HG03025 (cell line): ENCODE results near the gene IFNGR2.
"Not testable (repeated sequence)": the region's sequence is repeated elsewhere in the genome, so short reads cannot be mapped to it uniquely, and the experiment has no call there.

Experiments
- ATAC-seq: cut with Tn5 transposase; IDR thresholded peaks from one replicate; pipeline ENCODE4 v1.9.1; 2021; ENCODE audit warnings: mild to moderate bottlenecking, moderate library complexity; ENCODE audit not compliant: unreplicated experiment, low FRiP score

IFNGR2 gene, protein sequence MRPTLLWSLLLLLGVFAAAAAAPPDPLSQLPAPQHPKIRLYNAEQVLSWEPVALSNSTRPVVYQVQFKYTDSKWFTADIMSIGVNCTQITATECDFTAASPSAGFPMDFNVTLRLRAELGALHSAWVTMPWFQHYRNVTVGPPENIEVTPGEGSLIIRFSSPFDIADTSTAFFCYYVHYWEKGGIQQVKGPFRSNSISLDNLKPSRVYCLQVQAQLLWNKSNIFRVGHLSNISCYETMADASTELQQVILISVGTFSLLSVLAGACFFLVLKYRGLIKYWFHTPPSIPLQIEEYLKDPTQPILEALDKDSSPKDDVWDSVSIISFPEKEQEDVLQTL

DNA sequence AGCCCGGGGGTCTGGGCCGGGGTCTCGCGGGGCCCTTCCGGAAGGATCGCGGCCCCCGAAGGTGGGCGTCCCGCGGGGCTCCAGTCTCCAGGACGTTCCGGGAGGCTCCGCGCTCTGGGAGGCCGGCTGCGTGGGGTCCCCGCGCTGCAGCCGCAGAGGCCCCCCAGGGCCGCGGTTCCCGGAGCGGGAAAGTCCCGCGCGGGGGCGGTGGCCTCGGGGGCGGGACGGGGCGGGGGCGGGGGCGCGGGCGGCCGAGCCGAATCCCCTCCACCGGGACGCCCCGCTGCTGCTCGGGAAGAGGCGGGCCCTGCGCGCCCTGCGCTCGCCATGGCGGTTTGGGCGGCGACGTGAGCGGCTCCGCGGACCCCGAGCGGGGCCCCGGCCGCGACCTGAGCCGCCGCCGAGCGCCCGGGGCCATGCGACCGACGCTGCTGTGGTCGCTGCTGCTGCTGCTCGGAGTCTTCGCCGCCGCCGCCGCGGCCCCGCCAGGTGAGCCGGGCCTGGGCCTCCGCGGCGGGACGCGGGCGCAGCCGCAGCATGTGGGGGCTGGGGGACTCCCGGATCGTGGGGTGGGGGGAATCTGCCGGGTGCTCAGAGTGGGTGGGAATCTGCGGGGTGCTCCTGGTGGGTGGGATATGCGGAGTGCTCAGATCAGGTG is at the start of gene IFNGR2:
TSS of gene IFNGR2 (plus strand) at position 286 of the 658 bp plus-strand sequence. CDS start at position 417, 131 bp downstream.
- no peak for ATAC-seq

DNA sequence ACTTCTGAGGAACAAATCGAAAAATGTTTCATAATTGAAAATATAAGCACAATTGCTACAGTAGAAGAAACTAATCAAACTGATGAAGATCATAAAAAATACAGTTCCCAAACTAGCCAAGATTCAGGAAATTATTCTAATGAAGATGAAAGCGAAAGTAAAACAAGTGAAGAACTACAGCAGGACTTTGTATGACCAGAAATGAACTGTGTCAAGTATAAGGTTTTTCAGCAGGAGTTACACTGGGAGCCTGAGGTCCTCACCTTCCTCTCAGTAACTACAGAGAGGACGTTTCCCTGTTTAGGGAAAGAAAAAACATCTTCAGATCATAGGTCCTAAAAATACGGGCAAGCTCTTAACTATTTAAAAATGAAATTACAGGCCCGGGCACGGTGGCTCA is 47.9 kb upstream of the IFNGR2 start:
- ATAC-seq = no peak

DNA sequence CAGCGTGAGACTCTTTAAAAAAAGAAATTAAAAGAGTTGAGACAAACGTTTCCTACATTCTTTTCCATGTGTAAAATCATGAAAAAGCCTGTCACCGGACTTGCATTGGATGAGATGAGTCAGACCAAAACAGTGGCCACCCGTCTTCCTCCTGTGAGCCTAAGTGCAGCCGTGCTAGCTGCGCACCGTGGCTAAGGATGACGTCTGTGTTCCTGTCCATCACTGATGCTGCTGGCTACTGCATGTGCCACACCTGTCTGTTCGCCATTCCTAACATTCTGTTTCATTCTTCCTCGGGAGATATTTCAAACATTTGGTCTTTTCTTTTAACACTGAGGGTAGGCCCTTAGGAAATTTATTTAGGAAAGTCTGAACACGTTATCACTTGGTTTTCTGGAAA is 47.2 kb upstream of the IFNGR2 start:
- no peak for ATAC-seq

DNA sequence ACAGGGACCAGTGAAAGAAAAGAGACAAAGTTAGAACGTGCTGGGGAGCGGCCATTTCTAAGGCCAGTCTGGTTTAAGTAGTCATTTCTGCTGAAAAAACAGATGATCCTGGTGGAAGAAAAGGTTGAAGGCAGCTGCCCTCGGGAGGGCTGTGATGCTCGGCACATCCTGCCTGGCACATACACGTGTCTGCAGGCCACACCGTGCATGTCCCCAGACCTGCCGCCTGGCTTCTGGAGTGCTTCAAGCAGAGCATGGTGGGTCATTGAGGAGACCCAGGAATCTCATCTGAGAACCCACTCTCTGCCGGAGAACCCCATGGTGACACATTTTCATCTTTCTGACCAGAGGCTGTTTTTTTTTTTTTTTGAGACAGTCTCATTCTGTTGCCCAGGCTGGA is 46.0 kb upstream of the IFNGR2 start:
- no peak for ATAC-seq

DNA sequence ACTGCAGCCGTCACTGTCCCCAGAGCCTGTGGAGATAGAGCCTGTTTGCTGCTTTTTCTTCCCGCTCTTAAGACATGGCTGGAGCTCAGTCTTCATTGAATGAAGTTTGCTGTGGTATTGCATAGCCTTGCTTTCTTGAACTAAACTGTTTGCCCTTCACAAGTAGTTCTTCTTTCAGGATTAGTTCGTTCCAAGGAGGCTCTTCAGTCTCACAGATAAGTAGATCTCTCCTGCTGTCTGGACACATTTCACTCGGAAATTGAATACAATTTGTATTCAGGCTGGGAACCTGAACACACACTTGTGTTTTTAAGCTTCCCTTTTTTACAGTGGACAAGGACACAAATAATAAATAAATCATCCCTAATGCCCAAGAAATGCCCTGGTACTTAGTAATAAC is 43.8 kb upstream of the IFNGR2 start:
- ATAC-seq = no peak

DNA sequence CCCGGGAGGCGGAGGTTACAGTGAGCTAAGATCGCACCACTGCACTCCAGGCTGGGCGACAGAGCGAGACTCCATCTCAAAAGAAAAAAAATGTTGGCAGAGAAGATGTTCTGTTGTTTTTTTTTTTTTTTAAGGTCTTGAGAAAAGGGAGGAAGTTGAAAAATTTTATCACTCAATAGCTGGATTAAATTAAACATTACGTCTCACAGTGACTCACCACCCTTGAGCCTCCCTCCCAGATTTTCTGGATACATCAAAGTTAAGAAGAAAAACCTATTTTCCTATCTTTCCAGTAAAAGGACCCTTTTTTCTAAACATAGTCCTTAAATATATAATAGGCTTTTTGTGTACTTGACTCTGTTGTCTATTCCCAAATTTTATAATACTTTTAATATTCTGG is 42.9 kb upstream of the IFNGR2 start:
- no peak for ATAC-seq

DNA sequence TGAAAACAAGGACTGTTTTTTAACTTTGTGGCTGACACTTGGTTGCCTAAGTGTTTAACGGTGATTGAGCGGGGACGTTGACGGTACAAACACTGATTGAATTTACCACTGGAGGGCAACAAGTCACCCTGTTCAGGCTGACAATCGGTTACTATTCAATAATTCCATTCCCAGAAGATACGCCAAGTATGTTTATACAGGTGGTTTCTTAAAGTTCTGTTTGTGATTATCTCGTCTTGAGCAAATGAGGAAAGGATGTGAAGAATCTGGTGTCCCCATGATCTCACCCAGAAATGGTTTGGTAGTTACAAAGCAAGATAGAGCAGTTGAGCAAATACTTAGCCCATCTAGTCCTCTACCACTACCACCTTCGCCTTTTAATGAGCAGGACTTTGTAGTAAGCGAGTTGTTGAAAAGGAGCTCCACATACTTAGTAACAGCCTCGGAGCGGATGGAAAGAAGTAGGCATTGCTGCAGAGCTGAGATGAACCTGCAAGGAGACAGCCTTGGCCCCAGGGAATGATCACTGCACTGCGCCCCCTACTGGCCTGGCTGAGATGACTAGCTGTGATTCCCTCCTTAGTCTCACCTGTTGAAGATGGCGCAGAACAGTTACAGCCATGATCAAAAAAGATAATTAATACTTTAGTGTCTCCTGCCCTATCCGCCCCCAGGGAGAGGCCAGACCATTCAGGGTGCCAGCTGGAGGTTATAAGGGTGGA is 42.2 kb upstream of the IFNGR2 start:
- ATAC-seq = peak; percentile 68

DNA sequence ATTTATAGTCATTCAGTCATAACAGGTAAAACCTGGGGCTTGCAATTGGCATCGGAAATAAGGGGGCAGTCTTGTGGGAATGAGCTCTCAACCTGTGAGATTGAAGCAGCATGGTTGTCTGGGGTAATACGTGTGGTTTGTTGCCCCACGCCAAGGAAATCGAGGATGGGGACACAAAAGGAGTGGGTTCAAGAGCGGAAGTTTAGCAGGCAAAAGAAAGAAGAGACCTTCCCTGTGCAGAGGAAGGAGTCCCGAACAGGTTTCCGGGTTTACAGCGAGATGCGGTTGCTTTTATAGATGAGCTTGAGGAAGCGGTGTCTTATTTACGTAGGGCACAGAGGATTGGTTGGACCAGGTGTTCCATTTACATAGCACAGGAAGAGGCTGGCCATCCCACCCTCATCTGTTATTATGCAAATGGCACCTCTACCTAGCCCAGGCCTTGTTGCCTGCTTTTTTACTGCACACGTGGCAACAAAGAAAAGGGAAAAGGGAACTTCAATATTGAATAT is 41.1 kb upstream of the IFNGR2 start:
- ATAC-seq = no peak

DNA sequence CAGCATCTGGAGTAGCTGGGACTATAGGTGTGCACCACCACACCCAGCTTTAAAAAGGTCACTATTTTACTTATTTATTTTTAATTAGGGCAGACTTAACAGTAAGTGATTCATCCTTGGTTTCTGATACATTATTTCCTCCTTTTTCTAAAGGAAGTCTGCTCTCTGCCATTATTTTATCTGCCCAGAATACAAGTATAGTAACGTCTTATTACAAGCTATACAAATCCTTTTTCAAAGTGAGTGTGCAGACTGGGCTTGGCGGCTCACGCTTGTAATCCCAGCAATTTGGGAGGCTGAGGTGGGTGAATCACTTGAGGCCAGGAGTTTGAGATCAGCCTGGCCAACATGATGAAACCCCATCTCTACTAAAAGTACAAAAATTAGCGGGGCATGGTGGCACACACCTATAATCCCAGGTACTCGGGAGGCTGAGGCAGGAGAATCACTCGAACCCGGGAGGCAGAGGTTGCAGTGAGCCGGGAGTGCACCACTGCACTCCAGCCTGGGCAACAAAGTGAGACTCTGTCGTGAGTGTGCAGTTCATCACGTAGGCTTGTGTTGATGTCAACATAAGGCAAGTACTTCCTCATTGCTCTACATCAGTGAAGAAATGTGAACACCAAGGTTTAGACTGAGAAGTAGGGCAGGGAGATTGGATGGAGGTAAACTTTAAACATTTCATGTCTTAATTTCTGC is 39.2 kb upstream of the IFNGR2 start:
- not testable (repeated sequence) for ATAC-seq

DNA sequence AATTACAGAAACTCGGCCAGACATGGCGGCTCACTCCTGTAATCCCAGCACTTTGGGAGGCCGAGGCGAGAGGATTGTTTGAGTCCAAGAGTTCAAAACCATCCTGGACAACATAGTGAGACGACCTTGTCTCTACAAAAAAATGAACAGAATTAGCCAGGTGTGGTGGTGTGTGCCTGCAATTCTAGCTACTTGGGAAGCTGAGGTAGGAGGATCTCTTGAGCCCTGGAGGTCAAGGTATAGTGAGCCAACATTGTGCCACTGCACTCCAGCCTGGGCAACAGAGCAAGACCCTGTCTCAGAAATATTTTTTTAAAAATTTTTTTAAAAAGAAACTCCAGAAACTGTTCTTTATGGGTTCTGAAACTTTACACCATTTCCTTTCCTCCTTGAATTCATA is 38.4 kb upstream of the IFNGR2 start:
- no peak for ATAC-seq

DNA sequence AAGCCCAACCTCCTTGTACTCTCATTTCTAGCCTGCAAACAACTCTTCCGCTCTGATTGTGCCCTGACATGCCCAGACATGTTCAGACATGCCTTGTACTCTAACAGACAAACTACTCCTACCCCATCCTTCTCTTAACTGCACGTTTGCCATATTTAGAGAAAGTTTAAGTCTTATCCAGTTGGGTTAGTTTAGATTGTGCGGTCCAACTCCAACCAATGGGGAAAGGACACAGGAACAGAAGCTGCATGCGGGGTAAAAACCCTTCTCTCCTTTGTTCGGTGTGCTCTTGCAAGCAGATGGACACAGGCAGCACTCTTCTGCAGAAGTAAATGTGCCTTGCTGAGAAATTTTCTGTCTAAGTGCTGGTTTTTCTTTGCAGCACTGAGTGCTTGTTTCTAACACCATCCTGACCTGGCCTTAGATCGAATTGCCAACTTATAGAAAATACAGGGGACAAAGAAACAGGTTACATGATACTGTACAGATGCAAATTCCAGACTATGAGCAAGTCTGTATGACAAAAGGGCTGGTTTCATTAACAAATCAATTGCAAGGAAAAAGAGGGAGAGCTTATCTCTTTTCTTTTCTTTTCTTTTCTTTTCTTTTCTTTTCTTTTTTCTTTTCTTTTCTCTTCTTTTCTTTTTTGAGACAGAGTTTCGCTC is 35.8 kb upstream of the IFNGR2 start:
- ATAC-seq = no peak

DNA sequence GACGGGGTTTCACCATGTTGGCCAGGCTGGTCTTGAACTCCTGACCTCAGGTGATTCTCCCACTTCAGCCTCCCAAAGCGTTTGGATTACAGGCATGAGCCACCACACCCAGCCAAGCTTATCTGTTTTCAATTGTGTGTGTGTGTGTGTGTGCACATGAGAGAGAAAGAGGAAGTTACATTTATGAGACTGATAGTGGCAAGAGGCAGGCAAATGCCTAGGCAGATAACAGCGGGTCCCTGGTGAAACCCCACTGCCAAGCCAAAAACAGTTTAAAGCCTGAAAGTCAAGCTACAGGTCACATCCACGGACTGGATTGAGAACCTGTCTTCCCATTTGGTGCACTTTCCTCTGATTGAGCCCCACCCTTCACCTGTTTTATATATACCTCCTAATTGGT is 35.1 kb upstream of the IFNGR2 start:
- no peak for ATAC-seq

DNA sequence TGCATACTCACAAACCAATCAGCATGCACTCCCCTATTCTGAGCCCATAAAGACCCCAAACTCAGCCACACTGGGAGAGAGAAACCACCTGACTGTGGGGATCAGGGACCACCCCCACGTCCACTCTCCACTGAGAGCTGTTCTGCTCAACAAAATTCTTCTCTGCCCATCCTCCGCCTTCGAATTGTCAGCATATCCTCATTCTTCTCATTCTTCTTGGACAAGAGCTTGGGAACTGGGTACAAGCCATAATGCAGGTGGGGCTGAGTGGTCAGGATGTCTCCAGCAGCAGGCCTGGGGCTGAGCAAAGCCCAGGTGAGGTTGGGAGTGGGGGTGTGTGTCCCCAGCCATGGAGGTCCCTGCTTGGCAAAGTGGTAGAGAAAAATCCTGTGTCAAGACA is 34.6 kb upstream of the IFNGR2 start:
- no peak for ATAC-seq

DNA sequence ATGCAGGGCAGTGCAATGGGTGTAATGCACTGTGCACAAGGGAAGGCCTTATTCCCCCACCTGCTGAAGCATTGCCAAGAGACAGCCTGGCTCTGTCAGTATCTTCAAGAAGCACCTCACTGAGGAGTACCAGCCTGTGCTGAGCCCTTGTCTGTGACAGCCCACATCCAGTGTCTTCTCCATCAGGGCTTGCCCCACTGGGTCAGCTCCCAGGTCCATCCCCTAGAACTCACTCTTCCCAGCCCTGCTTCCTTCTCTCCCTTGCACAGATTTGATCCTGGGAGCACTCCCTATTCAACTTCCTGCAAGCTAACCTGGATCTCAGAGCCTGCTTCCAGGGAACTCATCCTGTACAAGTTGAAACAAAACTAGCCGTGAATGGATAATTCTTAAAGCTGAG is 33.6 kb upstream of the IFNGR2 start:
- ATAC-seq = no peak

DNA sequence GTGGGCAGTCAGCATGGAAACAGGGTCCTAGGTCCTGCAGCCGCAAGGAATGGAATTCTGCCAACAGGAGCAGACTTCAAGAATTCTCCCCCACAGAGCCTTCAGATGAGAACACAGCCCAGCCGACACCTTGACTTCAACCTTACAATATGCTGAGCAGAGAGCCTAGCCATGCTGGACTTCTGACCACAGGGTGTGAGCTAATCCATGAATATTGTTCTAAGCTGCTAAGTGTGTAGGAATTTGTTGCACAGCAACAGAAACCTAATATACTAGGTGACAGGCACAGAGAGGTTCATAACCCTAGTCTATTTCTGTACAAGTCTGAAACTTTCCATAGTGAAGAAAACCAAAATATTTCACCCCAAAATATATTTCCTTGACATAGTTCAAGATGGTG is 32.9 kb upstream of the IFNGR2 start:
- no peak for ATAC-seq

DNA sequence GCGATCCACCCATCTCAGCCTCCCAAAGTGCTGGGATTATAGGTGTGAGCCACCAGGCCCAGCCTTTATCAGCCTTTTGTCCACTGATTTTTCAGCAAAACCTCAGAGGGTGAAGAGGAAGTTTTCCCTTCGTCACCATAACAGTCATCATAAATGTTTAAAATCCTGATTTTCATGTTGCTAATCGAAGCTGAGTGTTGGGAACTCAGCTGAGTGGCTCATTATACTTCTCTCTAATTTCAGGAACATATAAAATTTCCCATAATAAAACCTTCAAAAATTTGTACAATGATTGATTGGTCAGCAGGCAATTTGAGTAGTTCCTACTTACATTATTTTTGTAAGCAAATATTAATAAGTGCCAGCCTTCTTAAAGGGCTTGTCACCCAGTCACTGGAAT is 31.8 kb upstream of the IFNGR2 start:
- no peak for ATAC-seq

DNA sequence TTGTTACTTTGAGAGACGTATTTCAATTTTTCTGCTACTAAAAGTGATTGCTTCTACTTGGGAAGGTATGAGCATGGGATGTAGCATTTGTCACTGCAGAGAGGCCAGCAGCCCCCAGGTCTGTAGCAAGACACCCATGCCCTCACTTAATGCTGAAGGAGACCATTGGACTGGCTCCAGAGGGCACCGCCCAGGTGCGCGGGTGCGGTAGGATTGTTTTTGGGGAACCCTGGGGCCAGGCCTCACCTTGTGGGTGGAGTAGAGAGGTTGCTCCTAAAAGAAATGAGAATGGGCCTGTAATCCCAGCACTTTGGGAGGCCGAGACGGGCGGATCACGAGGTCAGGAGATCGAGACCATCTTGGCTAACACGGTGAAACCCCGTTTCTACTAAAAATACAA is 30.6 kb upstream of the IFNGR2 start:
- no peak for ATAC-seq

DNA sequence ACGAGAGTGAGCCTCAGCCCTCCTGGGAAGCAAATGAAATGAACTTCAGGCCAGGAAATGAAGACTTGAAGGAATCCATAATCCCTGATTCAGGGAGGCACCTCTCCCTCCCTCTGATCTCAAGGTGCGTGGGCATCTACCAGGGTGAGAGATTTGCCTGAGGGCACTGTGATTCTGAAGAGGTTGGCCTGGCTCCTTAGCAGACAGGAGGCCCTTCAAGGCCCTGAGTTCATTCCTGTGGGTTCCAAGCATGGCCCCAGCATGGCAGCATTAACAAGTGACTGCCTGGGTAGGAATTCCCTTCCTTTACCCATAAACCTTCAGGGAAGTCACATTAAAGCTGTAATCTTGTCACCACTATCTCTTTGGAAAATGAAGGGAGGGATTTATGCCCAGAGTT is 29.8 kb upstream of the IFNGR2 start:
- ATAC-seq = no peak

DNA sequence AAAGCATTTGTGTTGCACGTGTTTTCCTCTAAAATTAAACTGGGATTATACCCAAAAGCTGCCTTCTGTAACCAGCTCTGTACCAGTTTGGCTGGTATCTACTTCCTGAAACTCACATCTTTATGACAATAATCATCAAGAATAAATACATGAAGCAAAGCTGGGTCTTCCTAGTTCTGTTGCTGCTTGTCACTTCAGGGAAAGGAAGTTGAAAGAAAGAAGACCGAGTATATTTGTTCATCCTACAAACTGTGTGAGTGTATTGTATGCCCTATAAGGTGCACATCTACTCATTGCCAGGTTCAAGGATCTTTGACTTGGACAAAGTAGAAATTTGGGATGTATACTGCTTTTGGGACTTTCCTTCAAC is 29.1 kb upstream of the IFNGR2 start:
- ATAC-seq = no peak

DNA sequence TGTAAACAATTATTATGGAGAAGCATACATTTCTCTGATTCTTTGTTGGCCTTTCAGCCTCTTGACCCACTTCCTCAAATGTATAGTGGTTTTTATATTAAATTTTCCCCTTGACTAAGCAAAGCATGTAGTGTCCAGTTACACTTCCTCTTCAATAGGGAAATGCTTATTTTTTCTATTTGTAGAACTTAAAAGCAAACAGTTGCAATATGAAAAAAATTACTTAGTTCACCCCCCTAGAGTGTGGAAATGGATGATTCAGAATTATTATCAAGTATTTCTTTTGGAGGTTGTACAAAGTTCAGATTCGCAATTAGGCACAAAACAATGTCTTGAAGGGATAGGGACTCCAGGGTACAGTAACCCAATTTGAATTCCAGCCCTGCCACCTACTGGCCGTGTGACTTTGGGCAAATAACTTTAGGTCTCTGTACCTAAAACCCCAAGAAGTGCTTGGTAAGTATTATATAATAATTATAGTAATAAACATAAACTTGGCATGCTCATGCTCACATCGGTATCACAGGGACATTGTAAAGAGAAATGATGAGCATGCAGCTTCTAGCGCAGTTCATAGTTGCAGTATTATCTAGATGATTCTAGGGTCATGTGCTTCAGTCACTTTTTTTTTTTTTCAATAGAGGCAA is 28.6 kb upstream of the IFNGR2 start:
- no peak for ATAC-seq
